Measurements from ENCODE around the gene UST. TPM values are rescaled to one million over a fixed set of nuclear protein-coding genes. Genes with fewer than 3 reads are reported as not detected.

The UST gene
- total and polyA plus RNA-seq, 2 donors (not counting 1 experiment from before 2014, with no cell fraction given): 7.3 to 16.9 TPM

- POLR2A ChIA-PET: no interaction called here
- Histone ChIP-seq H3K9me3 (ENCODE audit: control extremely low read depth in 1 of 3, control insufficient read depth in 2 of 3, insufficient read depth in 1 of 3, low read length in 2 of 3) (no peaks in the 10 kb centered on the region), H3K79me2 (ENCODE audit: control insufficient read depth, insufficient read depth, low read length) (no peaks in the 10 kb centered on the region), H3K27me3 (replicated peaks in 1 of 4; ENCODE audit: control extremely low read depth in 1 of 4, control insufficient read depth in 3 of 4, insufficient read depth in 4 of 4, low read length in 3 of 4) (no peaks in the 10 kb centered on the region), H4K20me1 (ENCODE audit: control insufficient read depth, insufficient read depth, low read length, poor library complexity, severe bottlenecking) (no peaks in the 10 kb centered on the region), H3K36me3 (replicated peaks in 1 of 2; ENCODE audit: control extremely low read depth in 1 of 2, control insufficient read depth in 1 of 2, extremely low read depth in 1 of 2, insufficient read depth in 2 of 2, low read length in 1 of 2) (no peaks in the 10 kb centered on the region), H3K4me3 (ENCODE audit: control extremely low read depth in 1 of 5, extremely low read depth in 1 of 5, insufficient read depth in 1 of 5, low read depth in 2 of 5, low read length in 4 of 5) (no peak overlapping the region), H3K27ac (ENCODE audit: low read length in 2 of 2) (no peak overlapping the region), H3K9ac (ENCODE audit: low read length) (no peak overlapping the region), H3K4me2 (replicated peaks; ENCODE audit: low read depth, low read length, poor library complexity, severe bottlenecking) (no peak overlapping the region), H3K4me1 (ENCODE audit: control insufficient read depth in 2 of 2, insufficient read depth in 2 of 2, low read length in 2 of 2) (no peaks in the 10 kb centered on the region), H2AFZ (ENCODE audit: insufficient read depth, low read depth, low read length, poor library complexity, severe bottlenecking) (no peak overlapping the region)
- CTCF ChIA-PET: interaction anchor here (0.9 to 1.6 kb wide), 2 partner anchors 12 to 130 kb away, joined by 3 to 6 read pairs; no protein-coding TSS in a partner anchor
- H3K4me3 Mint-ChIP-seq: no peak overlapping the region
- no peak for DNase-seq
- H3K9me3 Mint-ChIP-seq (ENCODE audit: insufficient read depth): peaks cover 2% of the 10 kb centered on the region
- no peak for ATAC-seq (ENCODE audit: low read depth)
- TF ChIP-seq EZH2 (IDR thresholded peaks at IDR 0.05; ENCODE audit: borderline replicate concordance, insufficient read depth, low read depth, low read length, poor library complexity, severe bottlenecking) (no peak), CTCF (IDR thresholded peaks at IDR 0.05) (no peak)
- no CpG with 5 or more reads among the region's 1 CpG for WGBS (ENCODE audit: insufficient coverage)
- intact Hi-C loops (cut with micrococcal nuclease): loop anchor here (10.0 kb wide), 1 partner anchor 64 kb away; no protein-coding TSS in a partner anchor
- H3K27me3 Mint-ChIP-seq: no peaks in the 10 kb centered on the region
- H3K4me1 Mint-ChIP-seq: no peaks in the 10 kb centered on the region
- H3K27ac Mint-ChIP-seq: no peak overlapping the region
Observed at GRCh38 chr6:148708707-148709106, 38.1 kb upstream of the UST start.

GRCh38 chr6:148709577-148709976, 37.3 kb upstream of the UST start:
- TF ChIP-seq CTCF (IDR thresholded peaks at IDR 0.05) (no peak), EZH2 (IDR thresholded peaks at IDR 0.05; ENCODE audit: borderline replicate concordance, insufficient read depth, low read depth, low read length, poor library complexity, severe bottlenecking) (no peak)
- DNase-seq (no peak), ATAC-seq (ENCODE audit: low read depth) (no peak)
- no peaks in the 10 kb centered on the region for H3K36me3 ChIP-seq (replicated peaks in 1 of 2; ENCODE audit: control extremely low read depth in 1 of 2, control insufficient read depth in 1 of 2, extremely low read depth in 1 of 2, insufficient read depth in 2 of 2, low read length in 1 of 2)
- POLR2A ChIA-PET: no interaction called here
- H3K4me3 ChIP-seq (ENCODE audit: control extremely low read depth in 1 of 5, extremely low read depth in 1 of 5, insufficient read depth in 1 of 5, low read depth in 2 of 5, low read length in 4 of 5): no peak overlapping the region
- Mint-ChIP-seq H3K4me1 (no peaks in the 10 kb centered on the region), H3K27me3 (no peaks in the 10 kb centered on the region), H3K27ac (no peak overlapping the region), H3K4me3 (no peak overlapping the region), H3K9me3 (ENCODE audit: insufficient read depth) (peaks cover 4% of the 10 kb centered on the region)
- intact Hi-C loops (cut with micrococcal nuclease): loop anchor here (10.0 kb wide), 1 partner anchor 65 kb away; no protein-coding TSS in a partner anchor
- no peak overlapping the region for H2AFZ ChIP-seq (ENCODE audit: insufficient read depth, low read depth, low read length, poor library complexity, severe bottlenecking)
- CTCF ChIA-PET: interaction anchor here (0.9 kb wide), 1 partner anchor 11 kb away, joined by 3 read pairs; no protein-coding TSS in a partner anchor
- no peaks in the 10 kb centered on the region for H3K27me3 ChIP-seq (replicated peaks in 1 of 4; ENCODE audit: control extremely low read depth in 1 of 4, control insufficient read depth in 3 of 4, insufficient read depth in 4 of 4, low read length in 3 of 4)
- H3K9ac ChIP-seq (ENCODE audit: low read length): no peak overlapping the region
- H3K4me2 ChIP-seq (replicated peaks; ENCODE audit: low read depth, low read length, poor library complexity, severe bottlenecking): no peak overlapping the region
- H4K20me1 ChIP-seq (ENCODE audit: control insufficient read depth, insufficient read depth, low read length, poor library complexity, severe bottlenecking): no peaks in the 10 kb centered on the region
- H3K79me2 ChIP-seq (ENCODE audit: control insufficient read depth, insufficient read depth, low read length): no peaks in the 10 kb centered on the region
- H3K4me1 ChIP-seq (ENCODE audit: control insufficient read depth in 2 of 2, insufficient read depth in 2 of 2, low read length in 2 of 2): no peaks in the 10 kb centered on the region
- H3K9me3 ChIP-seq (ENCODE audit: control extremely low read depth in 1 of 3, control insufficient read depth in 2 of 3, insufficient read depth in 1 of 3, low read length in 2 of 3): no peaks in the 10 kb centered on the region
- WGBS (ENCODE audit: insufficient coverage): no CpG with 5 or more reads among the region's 1 CpG
- no peak overlapping the region for H3K27ac ChIP-seq (ENCODE audit: low read length in 2 of 2)
